Calu3 (cell line): ENCODE results near the gene PURA. TPM values are rescaled to one million over a fixed set of nuclear protein-coding genes. Genes with fewer than 3 reads are reported as not detected.

Experiments
- BruUV-seq: library from RNA; stranded (reverse); fragments of 400-500 nt; replicated peaks from 2 replicates; lab custom pipeline; 2021; lab: Mats Ljungman, UMichigan
- CTCF ChIA-PET: fragments of 300-600 bp; sonication (Branson Sonifier 250); formaldehyde crosslinking; loops from one replicate; lab custom pipeline; 2022; ENCODE audit warnings: antibody characterized with exemption; lab: Charles Lee
- DNase-seq: peaks from one replicate; pipeline ENCODE4 v3.0.0; 2022
- H3K27ac Mint-ChIP-seq: one replicate; pipeline ENCODE4 v1.8.0; 2022; ENCODE audit warnings: mixed read lengths; ENCODE audit not compliant: unreplicated experiment
- H3K27me3 Mint-ChIP-seq: one replicate; pipeline ENCODE4 v1.8.0; 2022; ENCODE audit warnings: mixed read lengths; ENCODE audit not compliant: unreplicated experiment
- H3K36me3 Mint-ChIP-seq: one replicate; pipeline ENCODE4 v1.8.0; 2022; ENCODE audit warnings: mild to moderate bottlenecking, moderate library complexity, mixed read lengths; ENCODE audit not compliant: insufficient read depth, unreplicated experiment
- H3K4me1 Mint-ChIP-seq: one replicate; pipeline ENCODE4 v1.8.0; 2022; ENCODE audit warnings: mild to moderate bottlenecking, low read depth, mixed read lengths; ENCODE audit not compliant: unreplicated experiment
- H3K4me3 Mint-ChIP-seq: one replicate; pipeline ENCODE4 v1.8.0; 2022; ENCODE audit warnings: mild to moderate bottlenecking, low read depth, moderate library complexity, mixed read lengths; ENCODE audit not compliant: unreplicated experiment
- H3K9me3 Mint-ChIP-seq: one replicate; pipeline ENCODE4 v1.8.0; 2022; ENCODE audit warnings: low read depth, mixed read lengths; ENCODE audit not compliant: unreplicated experiment
- CTCF ChIP-seq: fragments of 200-600 bp; IDR thresholded peaks from one replicate; pipeline ENCODE4 v1.8.0; 2022; ENCODE audit warnings: antibody characterized with exemption; ENCODE audit not compliant: unreplicated experiment
- intact Hi-C: fragments of 100-400 bp; cut with micrococcal nuclease; formaldehyde crosslinking; loops from one replicate; pipeline ENCODE4 v1.10.0; 2022; ENCODE audit not compliant: unreplicated experiment
- total RNA-seq: library from RNA; stranded (reverse); gene quantifications from 2 replicates; pipeline ENCODE4 v1.2.3, GENCODE V29; 2022

Gene PURA
- total RNA-seq, 1 experiment from 2014 or later = 16.7 TPM

DNA sequence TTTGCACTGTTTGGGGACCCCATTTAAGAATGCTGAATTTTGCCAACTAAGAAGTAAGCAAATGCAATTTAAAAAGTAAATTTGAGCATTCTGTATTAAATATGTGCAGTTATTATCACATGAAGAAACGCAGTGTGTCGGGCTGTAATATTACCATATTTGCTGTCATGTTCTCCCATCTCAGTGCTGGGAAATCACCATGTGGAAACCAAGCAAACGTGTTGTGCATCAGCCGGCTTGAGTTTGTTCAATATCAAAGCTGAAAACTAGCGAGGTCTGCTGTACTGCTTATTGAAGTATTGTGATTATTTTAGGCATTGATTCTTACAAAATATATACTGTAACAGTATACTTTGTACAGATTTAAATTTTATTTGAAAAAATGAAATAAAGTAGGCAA is 14.5 kb downstream of the PURA start:
- DNase-seq = no peak
- intact Hi-C loops = no loop called here
- BruUV-seq = no TSS peak
- Mint-ChIP-seq H3K27me3 (no peaks in the 10 kb centered on the region), H3K36me3 (no peaks in the 10 kb centered on the region), H3K4me3 (no peak overlapping the region), H3K4me1 (peaks cover 21% of the 10 kb centered on the region), H3K9me3 (no peaks in the 10 kb centered on the region), H3K27ac (no peak overlapping the region)
- CTCF ChIA-PET = no interaction called here
- TF ChIP-seq CTCF = no peak

- H3K4me1 Mint-ChIP-seq = peaks cover 11% of the 10 kb centered on the region
- no TSS peak for BruUV-seq
- no peak for TF ChIP-seq CTCF
- CTCF ChIA-PET = interaction anchor here (0.6 to 1.4 kb wide), 3 partner anchors 13 to 271 kb away, joined by 4 to 11 read pairs (median 5); no protein-coding TSS in a partner anchor
- H3K27me3 Mint-ChIP-seq = no peaks in the 10 kb centered on the region
- no peak overlapping the region for H3K27ac Mint-ChIP-seq
- no peak overlapping the region for H3K4me3 Mint-ChIP-seq
- H3K9me3 Mint-ChIP-seq = no peaks in the 10 kb centered on the region
- no peaks in the 10 kb centered on the region for H3K36me3 Mint-ChIP-seq
- intact Hi-C loops = no loop called here
- no peak for DNase-seq
Measured at GRCh38 chr5:140130949-140131733, 17.2 kb downstream of the PURA start.

DNA sequence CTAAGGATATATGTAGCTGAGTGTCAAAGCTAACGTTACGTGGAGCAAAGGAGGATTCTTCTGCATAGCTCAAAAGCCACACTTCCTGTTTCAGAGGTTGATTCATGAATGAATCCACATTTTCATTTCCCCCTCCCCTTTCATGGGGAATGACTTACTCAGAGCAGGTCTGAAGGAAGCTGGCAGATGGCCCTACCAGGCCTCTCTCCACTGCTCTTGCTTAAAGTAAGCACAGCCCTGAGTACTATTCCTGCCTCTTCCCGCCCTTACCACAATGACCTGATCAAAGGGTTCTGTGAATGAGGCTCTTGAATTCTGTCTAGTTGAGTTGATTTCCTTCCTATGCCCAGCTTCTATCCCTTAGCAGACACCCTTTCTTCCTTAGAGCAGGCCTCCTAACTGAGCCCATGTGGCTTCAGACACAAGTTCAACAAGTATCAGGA is 18.1 kb downstream of the PURA start:
- no peak overlapping the region for H3K27ac Mint-ChIP-seq

DNA sequence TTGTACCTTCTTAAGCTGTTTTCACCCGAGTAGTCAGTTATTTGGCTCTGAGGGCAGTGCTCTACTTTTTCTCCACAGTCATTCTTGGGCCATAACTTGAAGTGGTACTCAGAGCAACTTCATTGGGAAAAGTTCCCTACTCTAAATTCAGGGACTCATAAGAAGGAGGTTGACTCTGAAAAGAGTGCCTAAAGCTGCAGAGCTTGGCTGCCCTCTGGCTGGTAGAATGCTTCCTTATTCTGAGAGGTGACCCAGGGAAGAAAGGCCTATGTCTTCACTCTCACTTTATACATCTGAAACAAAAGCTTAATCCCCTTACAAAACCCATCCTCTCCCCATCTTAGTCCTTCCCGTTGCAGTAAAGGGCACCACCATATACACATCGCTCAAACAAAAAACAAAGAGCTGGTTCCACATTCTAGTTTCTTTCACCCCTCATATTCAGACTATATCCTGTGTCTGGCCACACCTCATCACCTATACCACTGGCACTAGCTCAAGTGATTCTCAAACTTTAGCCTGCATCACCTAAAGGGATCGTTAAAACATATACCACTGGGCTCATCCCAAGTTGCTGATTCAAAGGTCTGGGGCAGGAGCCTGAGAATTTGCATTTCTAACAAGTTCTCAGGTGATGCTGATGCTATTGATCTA is 19.7 kb downstream of the PURA start:
- intact Hi-C loops = no loop called here
- BruUV-seq = no TSS peak
- CTCF ChIA-PET = interaction anchor here (0.5 to 2.5 kb wide), 3 partner anchors 11 to 61 kb away, joined by 4 to 9 read pairs (median 6); no protein-coding TSS in a partner anchor
- Mint-ChIP-seq H3K4me3 (no peak overlapping the region), H3K36me3 (no peaks in the 10 kb centered on the region), H3K27me3 (no peaks in the 10 kb centered on the region), H3K9me3 (no peaks in the 10 kb centered on the region), H3K4me1 (peaks cover 11% of the 10 kb centered on the region), H3K27ac (no peak overlapping the region)
- DNase-seq = no peak
- TF ChIP-seq CTCF = no peak

More for the DNA sequence above, 18.1 kb downstream of the PURA start:
- intact Hi-C loops = no loop called here
- no TSS peak for BruUV-seq
- no peaks in the 10 kb centered on the region for H3K27me3 Mint-ChIP-seq
- H3K4me1 Mint-ChIP-seq = peaks cover 11% of the 10 kb centered on the region
- DNase-seq = peak; percentile 36
- H3K4me3 Mint-ChIP-seq = no peak overlapping the region
- H3K36me3 Mint-ChIP-seq = no peaks in the 10 kb centered on the region
- H3K9me3 Mint-ChIP-seq = no peaks in the 10 kb centered on the region
- no peak for TF ChIP-seq CTCF
- CTCF ChIA-PET = interaction anchor here (0.6 to 1.4 kb wide), 5 partner anchors 12 to 271 kb away, joined by 3 to 11 read pairs (median 4); no protein-coding TSS in a partner anchor
